HL-60 (cell line): ENCODE data around the gene ZNF205.
A peak's percentile ranks its signal among the peaks of the same experiment; 100 is the strongest.

Experiments
- DNase-seq, 2 experiments: peaks; one replicate each; pipeline ENCODE4 v3.0.0-alpha.2; 2010 to 2020; ENCODE audit warnings: low read depth in 1 of 2, low spot score in 1 of 2
- H3K27ac ChIP-seq: fragments of 250-450 bp; sonication (Bioruptor Pico); replicated peaks from 2 replicates; pipeline ENCODE4 v1.5.1; 2020; ENCODE audit warnings: mild to moderate bottlenecking, moderate library complexity
- H3K27me3 ChIP-seq: fragments of 250-450 bp; sonication (Bioruptor Pico); 2 replicates; pipeline ENCODE4 v1.5.1; 2021; ENCODE audit warnings: mild to moderate bottlenecking, moderate library complexity; ENCODE audit not compliant: insufficient read depth, poor library complexity, severe bottlenecking
- H3K4me3 ChIP-seq: replicated peaks from 2 replicates; pipeline ENCODE4 v1.5.1; 2011; ENCODE audit warnings: mild to moderate bottlenecking, control low read depth, low read length; ENCODE audit not compliant: insufficient read depth
- CTCF ChIP-seq: IDR thresholded peaks from one replicate; pipeline ENCODE4 v1.5.1; 2011; ENCODE audit warnings: low read length, control low read depth, inconsistent platforms; ENCODE audit not compliant: insufficient read depth
- GABPA ChIP-seq: IDR thresholded peaks from 2 replicates; pipeline ENCODE4 v1.6.1; 2012; ENCODE audit warnings: low read depth
- POLR2AphosphoS5 ChIP-seq: IDR thresholded peaks from 2 replicates; pipeline ENCODE4 v1.6.1; 2012; ENCODE audit warnings: low read depth
- REST ChIP-seq: IDR thresholded peaks from 2 replicates; pipeline ENCODE4 v1.6.1; 2012; ENCODE audit warnings: low read depth; ENCODE audit not compliant: insufficient replicate concordance
- SPI1 ChIP-seq: IDR thresholded peaks from 2 replicates; pipeline ENCODE4 v1.6.1; 2012; ENCODE audit warnings: low read depth, mild to moderate bottlenecking, borderline replicate concordance

ZNF205 gene

GRCh38 chr16:3123986-3124886, 11.8 kb downstream of the ZNF205 start:
- peak overlapping the region; percentile 84 for H3K4me3 ChIP-seq
- peak; percentile 82 to 97 for DNase-seq
- H3K27me3 ChIP-seq: no peaks in the 10 kb centered on the region
- peak overlapping the region; percentile 70 for H3K27ac ChIP-seq
- TF ChIP-seq POLR2AphosphoS5 (peak; percentile 69), REST (peak; percentile 42), CTCF (no peak), SPI1 (no peak), GABPA (peak; percentile 75)

- Histone ChIP-seq H3K27me3 (no peaks in the 10 kb centered on the region), H3K27ac (no peak overlapping the region), H3K4me3 (no peak overlapping the region)
- TF ChIP-seq POLR2AphosphoS5 (0 out of 2 replicates have a peak, but pooled peaks have one; percentile 4), CTCF (no peak)
- DNase-seq: no peak
Measured at GRCh38 chr16:3127745-3128144, 15.4 kb downstream of the ZNF205 start.

- Histone ChIP-seq H3K27ac (peak overlapping the region; percentile 71), H3K4me3 (peak overlapping the region; percentile 53)
Measured at GRCh38 chr16:3129137-3130131, 17.0 kb downstream of the ZNF205 start.

More at GRCh38 chr16:3129137-3130131, 17.0 kb downstream of the ZNF205 start:
- H3K27me3 ChIP-seq: no peaks in the 10 kb centered on the region
- TF ChIP-seq SPI1: peak; percentile 25; the same call in 1 of the 2 replicates
- peak; percentile 42 for TF ChIP-seq REST
- peak; percentile 90 for TF ChIP-seq CTCF
- peak; percentile 91 for TF ChIP-seq POLR2AphosphoS5
- peak; percentile 60; the same call in 1 of the 2 replicates for TF ChIP-seq GABPA
- DNase-seq: peak; percentile 88 to 93
